ENCODE data around the gene PTDSS2.

- no peak for TF ChIP-seq POLR2A (IDR thresholded peaks at IDR 0.05; ENCODE audit: extremely low read depth, insufficient read length)
- TF ChIP-seq CTCF (IDR thresholded peaks at IDR 0.05; ENCODE audit: low read depth, low read length) = no peak
These were observed 29.8 kb upstream of the PTDSS2 start for GRCh38 chr11:420054-420910.

All from NB4 (cell line).